NB4 (cell line): Measurements from ENCODE around the gene TFDP3.

Experiments used
- CTCF ChIP-seq: IDR thresholded peaks from one replicate; pipeline ENCODE4 v1.5.1; 2012; ENCODE audit warnings: low read depth, low read length
- POLR2A ChIP-seq: IDR thresholded peaks from 2 replicates; pipeline ENCODE4 v1.6.1; 2011; ENCODE audit warnings: mild to moderate bottlenecking; ENCODE audit not compliant: insufficient read length; ENCODE audit errors: extremely low read depth

GRCh38 chrX:133207751-133208150, 10.4 kb downstream of the TFDP3 start:
- TF ChIP-seq CTCF, result no peak
- TF ChIP-seq POLR2A, result no peak
